ENCODE measurements around the gene RBM44. TPM values are rescaled to one million over a fixed set of nuclear protein-coding genes. Genes with fewer than 3 reads are reported as not detected.

The RBM44 gene
- total and polyA plus RNA-seq, 8 donors, result 0.41 to 1.6 (median 1.1) TPM

GRCh38 chr2:237872178-237872887 is 73.8 kb downstream of the RBM44 start:
- no peak overlapping the region for H3K4me3 ChIP-seq
- TF ChIP-seq CTCF (IDR thresholded peaks at IDR 0.05), result no peak
- H3K27me3 ChIP-seq, result peaks cover 0 to 17% of the 10 kb centered on the region in 2 donors
- peak in 1 of 4 donors; percentile 61 for DNase-seq
- no peak overlapping the region for H3K27ac ChIP-seq
- no peaks in the 10 kb centered on the region for H3K9me3 ChIP-seq
- no peaks in the 10 kb centered on the region for H3K4me1 ChIP-seq
- ATAC-seq, result no peak
- H3K36me3 ChIP-seq, result no peaks in the 10 kb centered on the region
- intact Hi-C loops (cut with DNase I), result no loop called here

GRCh38 chr2:237873421-237873831 is 74.8 kb downstream of the RBM44 start:
- ATAC-seq, result no peak
- intact Hi-C loops (cut with DNase I), result no loop called here
- Histone ChIP-seq H3K36me3 (no peaks in the 10 kb centered on the region), H3K27me3 (peaks cover 0 to 17% of the 10 kb centered on the region in 2 donors), H3K9me3 (no peaks in the 10 kb centered on the region), H3K4me3 (no peak overlapping the region), H3K27ac (no peak overlapping the region), H3K4me1 (no peaks in the 10 kb centered on the region)
- no peak for TF ChIP-seq CTCF (IDR thresholded peaks at IDR 0.05)
- DNase-seq, result no peak

GRCh38 chr2:237873897-237874551 is 75.4 kb downstream of the RBM44 start:
- Histone ChIP-seq H3K27me3 (peaks cover 0 to 13% of the 10 kb centered on the region in 2 donors), H3K27ac (no peak overlapping the region), H3K4me3 (no peak overlapping the region), H3K4me1 (no peaks in the 10 kb centered on the region), H3K9me3 (no peaks in the 10 kb centered on the region), H3K36me3 (no peaks in the 10 kb centered on the region)
- intact Hi-C loops (cut with DNase I), result no loop called here
- DNase-seq (peak in 1 of 4 donors; percentile 72), ATAC-seq (no peak)
- no peak for TF ChIP-seq CTCF (IDR thresholded peaks at IDR 0.05)

GRCh38 chr2:237874585-237875161 is 76.1 kb downstream of the RBM44 start:
- Histone ChIP-seq H3K27me3 (peaks cover 0 to 6% of the 10 kb centered on the region in 2 donors), H3K36me3 (no peaks in the 10 kb centered on the region), H3K9me3 (no peaks in the 10 kb centered on the region), H3K4me3 (no peak overlapping the region), H3K4me1 (no peaks in the 10 kb centered on the region), H3K27ac (no peak overlapping the region)
- intact Hi-C loops (cut with DNase I), result no loop called here
- DNase-seq, result no peak
- ATAC-seq, result no peak
- TF ChIP-seq CTCF (IDR thresholded peaks at IDR 0.05), result no peak
